T-helper 9 cell (primary cell): ENCODE results near the gene FAM83G.
A peak's percentile ranks its signal among the peaks of the same experiment; 100 is the strongest.
"Not testable (repeated sequence)": the region's sequence is repeated elsewhere in the genome, so short reads cannot be mapped to it uniquely, and the experiment has no call there.

Source experiments
- DNase-seq: peaks from one replicate; pipeline ENCODE4 v3.0.0-alpha.2; 2020

FAM83G gene

DNA sequence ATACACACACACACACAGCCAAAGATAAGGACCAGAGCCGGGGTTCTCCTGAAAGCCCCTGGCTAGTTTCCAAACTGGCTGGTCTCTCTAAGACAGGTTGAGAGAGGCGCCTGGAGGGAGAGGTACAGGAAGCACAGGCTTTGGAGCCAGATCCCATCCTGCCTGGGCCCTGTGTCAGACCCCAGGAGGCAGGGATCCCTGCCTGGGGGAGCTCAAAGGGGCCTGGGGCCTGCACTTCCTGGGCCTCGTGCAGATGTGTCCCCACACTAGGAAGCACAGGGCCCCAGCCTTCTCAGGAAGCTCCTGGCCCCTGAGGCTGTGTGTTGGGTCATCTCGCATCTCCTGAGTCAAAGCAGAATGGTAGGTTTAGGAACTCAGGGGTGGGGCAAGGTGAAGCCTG is 36.6 kb downstream of the FAM83G start:
- DNase-seq = no peak

GRCh38 chr17:18966831-18967624 is 37.5 kb downstream of the FAM83G start:
- DNase-seq = no peak

- DNase-seq = no peak
Observed at GRCh38 chr17:18965530-18966236, 38.9 kb downstream of the FAM83G start.

- DNase-seq = no peak
Observed at GRCh38 chr17:18964550-18964949, 40.0 kb downstream of the FAM83G start.

GRCh38 chr17:18964018-18964351 is 40.6 kb downstream of the FAM83G start:
- DNase-seq = no peak

DNA sequence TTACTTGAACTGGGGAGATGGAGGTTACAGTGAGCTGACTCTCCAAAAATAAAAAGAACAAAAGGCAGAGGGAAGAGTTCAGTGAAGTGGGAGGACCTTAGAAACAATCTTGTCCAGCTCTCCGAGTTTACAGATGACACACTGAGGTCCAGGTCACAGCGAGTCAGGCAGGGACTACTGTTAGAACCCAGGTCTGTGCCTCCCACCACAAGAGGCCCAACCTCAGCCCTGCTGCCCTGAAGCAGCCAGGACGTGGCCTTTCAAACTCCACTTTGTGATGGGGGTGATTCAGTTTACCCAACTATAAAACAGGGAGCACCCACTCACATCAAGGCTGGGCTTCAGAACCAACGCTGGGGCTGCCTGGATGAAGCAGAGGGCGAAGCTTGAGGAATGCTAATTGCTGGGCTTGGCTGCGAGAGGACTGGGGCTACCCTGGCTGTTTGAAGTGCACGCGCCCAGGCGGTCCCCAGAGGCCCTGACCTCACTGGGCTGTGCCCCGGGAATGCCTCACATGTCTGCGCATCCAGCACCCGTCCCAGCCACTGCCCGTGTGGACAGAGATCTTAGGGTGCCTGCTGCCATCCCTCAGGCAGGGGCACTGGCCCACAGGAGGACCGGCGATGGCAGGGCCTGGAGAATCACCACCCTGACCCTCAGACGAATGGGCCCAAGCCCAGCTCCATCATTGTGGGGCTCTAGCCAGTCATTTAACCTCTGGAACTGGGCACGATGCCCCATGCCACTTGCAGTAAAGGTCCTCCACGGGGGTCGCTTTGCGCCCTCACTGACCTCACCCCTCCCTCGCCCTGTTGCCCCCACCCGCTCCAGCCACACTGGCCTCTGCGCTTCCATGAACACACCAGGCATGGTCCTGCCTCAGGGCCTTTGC is 41.2 kb downstream of the FAM83G start:
- no peak for DNase-seq

DNA sequence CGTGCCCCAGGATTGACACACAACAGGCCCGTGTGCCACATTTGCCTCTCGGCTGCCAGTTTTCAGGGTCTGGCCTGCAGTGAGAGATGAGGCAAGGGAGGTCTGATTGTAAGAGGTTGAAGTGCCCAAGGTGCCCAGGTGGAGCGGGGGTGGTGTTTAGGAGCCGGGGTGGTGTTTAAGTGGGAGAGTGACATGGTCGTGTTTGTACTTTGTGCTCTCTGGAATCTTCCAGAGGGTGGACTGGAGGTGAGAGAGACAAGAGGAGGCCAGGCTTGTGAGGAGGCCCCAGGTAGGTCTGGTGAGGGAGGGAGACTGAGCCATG is 42.1 kb downstream of the FAM83G start:
- DNase-seq = no peak

- no peak for DNase-seq
Observed at GRCh38 chr17:18961634-18962493, 42.7 kb downstream of the FAM83G start.

- DNase-seq = peak; percentile 73
Observed at GRCh38 chr17:18960803-18961511, 43.6 kb downstream of the FAM83G start.

GRCh38 chr17:18960241-18960665 is 44.3 kb downstream of the FAM83G start:
- DNase-seq = no peak

DNA sequence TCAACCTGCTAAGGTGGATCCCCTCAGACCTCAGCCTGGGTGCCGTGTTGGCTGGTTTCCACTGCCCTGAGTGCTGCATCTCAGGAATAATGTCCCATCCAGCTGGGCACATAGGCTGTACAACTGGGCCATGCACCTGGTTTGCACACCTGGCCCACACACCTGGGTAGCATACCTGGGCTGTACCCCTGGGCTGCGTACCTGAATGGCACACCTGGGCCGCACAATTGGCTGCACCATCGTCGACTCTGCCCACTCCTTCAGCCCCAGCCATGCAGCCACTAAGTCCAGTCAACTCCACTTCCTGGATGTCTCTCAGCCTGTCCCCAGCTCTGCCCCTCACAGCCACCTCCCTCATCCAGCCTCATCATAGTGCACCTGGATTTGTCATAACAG is 44.7 kb downstream of the FAM83G start:
- DNase-seq = no peak

- DNase-seq = no peak
Observed at GRCh38 chr17:18959071-18959844, 45.3 kb downstream of the FAM83G start.

GRCh38 chr17:18958611-18959010 is 46.0 kb downstream of the FAM83G start:
- DNase-seq = no peak

- no peak for DNase-seq
Observed at GRCh38 chr17:18957831-18958230, 46.7 kb downstream of the FAM83G start.

DNA sequence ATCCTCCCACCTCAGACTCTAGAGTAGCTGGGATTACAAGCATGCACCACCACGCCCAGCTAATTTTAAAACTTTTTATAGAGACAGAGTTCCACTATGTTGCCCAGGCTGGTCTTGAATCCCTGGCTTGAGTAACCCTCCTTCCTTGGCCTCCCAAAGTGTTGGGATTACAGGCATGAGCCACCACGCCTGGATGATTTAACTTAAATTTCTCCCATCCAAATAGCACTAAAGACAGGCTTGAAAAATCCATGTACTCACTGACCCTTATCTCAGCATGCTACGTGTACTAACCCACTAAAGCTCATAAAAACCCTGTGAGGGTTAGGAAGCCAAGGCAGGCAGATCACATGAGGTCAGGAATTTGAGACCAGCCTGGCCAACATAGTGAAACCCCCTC is 48.0 kb downstream of the FAM83G start:
- no peak for DNase-seq

GRCh38 chr17:18956021-18956420 is 48.5 kb downstream of the FAM83G start:
- DNase-seq = not testable (repeated sequence)

GRCh38 chr17:18955009-18955408 is 49.6 kb downstream of the FAM83G start:
- DNase-seq = no peak

DNA sequence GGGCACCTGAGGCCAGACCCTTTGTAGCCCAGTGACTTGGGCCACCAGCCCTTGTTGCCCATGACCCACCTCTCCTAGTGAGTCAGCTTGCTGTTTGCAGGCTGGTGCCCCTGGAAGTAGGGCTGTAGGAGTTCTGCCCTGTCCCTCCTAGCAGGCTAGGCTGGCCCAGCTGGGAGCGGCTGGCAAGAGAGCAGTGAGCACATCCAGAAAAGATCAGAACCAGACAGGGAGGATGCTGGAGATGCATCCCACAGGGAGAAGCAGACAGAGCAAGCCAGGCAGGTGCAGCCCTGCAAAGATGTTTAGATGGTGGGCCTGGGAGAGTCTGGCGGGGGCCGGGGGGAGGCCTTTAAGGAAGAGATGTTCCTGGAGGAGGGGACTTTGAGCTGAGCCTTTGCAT is 50.2 kb downstream of the FAM83G start:
- DNase-seq = no peak

- DNase-seq = no peak
Observed at GRCh38 chr17:18953231-18953728, 51.3 kb downstream of the FAM83G start.

DNA sequence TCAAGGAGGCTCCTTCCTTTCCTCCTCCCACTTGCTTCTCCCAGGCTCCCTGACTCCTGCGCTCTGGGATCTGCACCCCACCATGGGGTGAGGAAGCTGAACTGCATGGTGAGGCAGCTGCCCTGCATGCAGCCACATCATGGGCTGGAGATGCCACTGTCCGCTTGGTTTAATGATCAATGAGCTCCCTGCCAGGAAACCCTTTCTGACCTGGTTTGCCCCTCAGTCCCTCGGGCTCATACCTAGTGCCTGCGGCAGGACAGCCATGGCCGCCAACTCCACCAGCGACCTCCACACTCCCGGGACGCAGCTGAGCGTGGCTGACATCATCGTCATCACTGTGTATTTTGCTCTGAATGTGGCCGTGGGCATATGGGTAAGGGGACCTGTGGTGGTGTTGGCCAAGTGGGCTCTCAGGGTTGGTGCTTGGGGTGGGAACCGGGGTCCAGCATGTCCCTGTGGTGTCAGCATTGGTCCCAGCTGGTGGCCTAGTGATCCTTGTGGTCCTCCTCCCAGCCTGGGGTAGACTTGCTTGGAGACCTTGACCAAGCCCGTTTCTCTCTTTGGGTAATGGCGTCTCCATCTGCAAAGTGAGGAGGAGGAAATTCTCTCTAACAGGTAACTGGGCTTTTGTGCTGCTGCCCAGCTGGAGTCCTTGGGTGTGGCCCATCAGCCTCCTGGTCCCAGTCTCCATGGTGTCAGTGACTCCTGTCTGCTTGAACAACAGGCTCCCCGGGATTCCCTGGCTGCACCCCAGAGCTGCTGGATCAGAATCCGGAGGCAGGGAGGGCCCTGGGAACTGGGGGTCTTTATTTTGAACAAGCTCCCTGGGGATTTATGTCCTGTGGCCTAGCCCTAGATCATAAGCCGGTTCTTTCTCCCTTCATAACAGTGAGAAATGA is 52.4 kb downstream of the FAM83G start, which contains the start of gene SLC5A10:
SLC5A10 (plus strand) TSS at position 225 of the 902 bp plus-strand sequence; CDS start at position 266, 41 bp downstream.
- DNase-seq = no peak
